Esophagus muscularis mucosa (tissue), 4 donors: ENCODE results near the gene CCR4. TPM values are rescaled to one million over a fixed set of nuclear protein-coding genes. Genes with fewer than 3 reads are reported as not detected.

Experiments
- DNase-seq: peaks from one replicate; pipeline ENCODE4 v3.0.0-alpha.2; 2017; ENCODE audit errors: extremely low spot score
- H3K27ac ChIP-seq, 4 donors: fragments of 200-600 bp; sonication (generic); replicated peaks in 1 of 4; 1 replicate in 3 of 4; 2 replicates in 1 of 4; pipeline ENCODE4 v1.5.1; 2016 to 2019; ENCODE audit warnings: mild to moderate bottlenecking in 1 of 4
- H3K27me3 ChIP-seq, 4 donors: fragments of 200-600 bp; sonication (generic); one replicate each; pipeline versions ENCODE4 v1.5.1 to v1.6.0; 2016 to 2019
- H3K36me3 ChIP-seq, 4 donors: fragments of 200-600 bp; sonication (generic); one replicate each; pipeline ENCODE4 v1.5.1; 2016 to 2019
- H3K4me1 ChIP-seq, 4 donors: fragments of 200-600 bp; sonication (generic); one replicate each; pipeline ENCODE4 v1.5.1; 2016 to 2019
- H3K4me3 ChIP-seq, 4 donors: fragments of 200-600 bp; sonication (generic); 1 replicate in 2 of 4; 2 replicates in 2 of 4; pipeline ENCODE4 v1.5.1; 2016 to 2019; ENCODE audit warnings: mild to moderate bottlenecking in 4 of 4, moderate library complexity in 1 of 4
- H3K9me3 ChIP-seq, 4 donors: fragments of 200-600 bp; sonication (generic); 1 replicate in 3 of 4; 2 replicates in 1 of 4; pipeline ENCODE4 v1.5.1; 2016 to 2019
- EP300 ChIP-seq: sonication (generic); formaldehyde crosslinking; IDR thresholded peaks from one replicate; pipeline ENCODE4 v1.6.1; 2017; ENCODE audit warnings: antibody characterized with exemption
- POLR2A ChIP-seq: fragments of 450-650 bp; IDR thresholded peaks from one replicate; pipeline ENCODE4 v1.6.1; 2017; ENCODE audit warnings: antibody characterized with exemption, moderate library complexity, mild to moderate bottlenecking, low read depth
- POLR2AphosphoS5 ChIP-seq, 2 donors: sonication (generic); formaldehyde crosslinking; IDR thresholded peaks; one replicate each; pipeline ENCODE4 v1.6.1; 2017; ENCODE audit warnings: antibody characterized with exemption in 2 of 2
- WGBS: methylation state at CpG from one replicate; pipeline ENCODE4 v1.1.5; 2018; 5-methylcytosine and 5-hydroxymethylcytosine counted together
- intact Hi-C: fragments of 100-400 bp; cut with DNase I; formaldehyde crosslinking; loops from one replicate; pipeline ENCODE4 v1.15.1; 2023
- total RNA-seq, 4 donors: library from RNA; depleted of rRNA; stranded (reverse); fragments of >200 nt; gene quantifications; one replicate each; pipeline versions ENCODE4 v1.1.0 to v1.2.1, GENCODE V29; 2016
- TF ChIP-seq, protein P1 (sequence below), 3 experiments: fragments of 200-600 bp in 2 of 3; fragments of 450-650 bp in 1 of 3; sonication (generic) in 2 of 3; IDR thresholded peaks; one replicate each; pipeline ENCODE4 v1.5.1; 2017 to 2019; ENCODE audit warnings: antibody characterized with exemption in 3 of 3, mild to moderate bottlenecking in 2 of 3, moderate library complexity in 1 of 3

The CCR4 gene
- total RNA-seq, 4 donors from 2014 or later, result 0.17 TPM; not detected in 3

- H3K36me3 ChIP-seq, result no peaks in the 10 kb centered on the region
- H3K4me1 ChIP-seq, result peaks cover 0 to 5% (median 0%) of the 10 kb centered on the region in 4 donors
- intact Hi-C loops, result no loop called here
- no peak for DNase-seq
- no peaks in the 10 kb centered on the region for H3K9me3 ChIP-seq
- WGBS, result 90% methylated on average over 11 of the region's 11 CpGs
- H3K27me3 ChIP-seq, result no peaks in the 10 kb centered on the region
- TF ChIP-seq EP300, result no peak
- no peak overlapping the region for H3K4me3 ChIP-seq
- no peak overlapping the region for H3K27ac ChIP-seq
These were observed 1.1 kb downstream of the CCR4 start for GRCh38 chr3:32952369-32953077.

DNA sequence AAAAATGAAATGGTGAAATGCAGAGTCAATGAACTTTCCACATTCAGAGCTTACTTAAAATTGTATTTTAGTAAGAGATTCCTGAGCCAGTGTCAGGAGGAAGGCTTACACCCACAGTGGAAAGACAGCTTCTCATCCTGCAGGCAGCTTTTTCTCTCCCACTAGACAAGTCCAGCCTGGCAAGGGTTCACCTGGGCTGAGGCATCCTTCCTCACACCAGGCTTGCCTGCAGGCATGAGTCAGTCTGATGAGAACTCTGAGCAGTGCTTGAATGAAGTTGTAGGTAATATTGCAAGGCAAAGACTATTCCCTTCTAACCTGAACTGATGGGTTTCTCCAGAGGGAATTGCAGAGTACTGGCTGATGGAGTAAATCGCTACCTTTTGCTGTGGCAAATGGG is 3.1 kb downstream of the CCR4 start:
- no peak overlapping the region for H3K4me3 ChIP-seq
- WGBS, result 89% methylated on average over 1 of the region's 1 CpG
- TF ChIP-seq POLR2AphosphoS5 (IDR thresholded peaks at IDR 0.05) (no peak), EP300 (no peak), POLR2A (no peak)
- TF ChIP-seq, protein P1, sequence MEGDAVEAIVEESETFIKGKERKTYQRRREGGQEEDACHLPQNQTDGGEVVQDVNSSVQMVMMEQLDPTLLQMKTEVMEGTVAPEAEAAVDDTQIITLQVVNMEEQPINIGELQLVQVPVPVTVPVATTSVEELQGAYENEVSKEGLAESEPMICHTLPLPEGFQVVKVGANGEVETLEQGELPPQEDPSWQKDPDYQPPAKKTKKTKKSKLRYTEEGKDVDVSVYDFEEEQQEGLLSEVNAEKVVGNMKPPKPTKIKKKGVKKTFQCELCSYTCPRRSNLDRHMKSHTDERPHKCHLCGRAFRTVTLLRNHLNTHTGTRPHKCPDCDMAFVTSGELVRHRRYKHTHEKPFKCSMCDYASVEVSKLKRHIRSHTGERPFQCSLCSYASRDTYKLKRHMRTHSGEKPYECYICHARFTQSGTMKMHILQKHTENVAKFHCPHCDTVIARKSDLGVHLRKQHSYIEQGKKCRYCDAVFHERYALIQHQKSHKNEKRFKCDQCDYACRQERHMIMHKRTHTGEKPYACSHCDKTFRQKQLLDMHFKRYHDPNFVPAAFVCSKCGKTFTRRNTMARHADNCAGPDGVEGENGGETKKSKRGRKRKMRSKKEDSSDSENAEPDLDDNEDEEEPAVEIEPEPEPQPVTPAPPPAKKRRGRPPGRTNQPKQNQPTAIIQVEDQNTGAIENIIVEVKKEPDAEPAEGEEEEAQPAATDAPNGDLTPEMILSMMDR (IDR thresholded peaks at IDR 0.05), result no peak
- no peaks in the 10 kb centered on the region for H3K36me3 ChIP-seq
- DNase-seq, result no peak
- intact Hi-C loops, result no loop called here
- H3K4me1 ChIP-seq, result peaks cover 0 to 5% (median 0%) of the 10 kb centered on the region in 4 donors
- no peaks in the 10 kb centered on the region for H3K9me3 ChIP-seq
- H3K27me3 ChIP-seq, result no peaks in the 10 kb centered on the region
- H3K27ac ChIP-seq, result no peak overlapping the region

DNA sequence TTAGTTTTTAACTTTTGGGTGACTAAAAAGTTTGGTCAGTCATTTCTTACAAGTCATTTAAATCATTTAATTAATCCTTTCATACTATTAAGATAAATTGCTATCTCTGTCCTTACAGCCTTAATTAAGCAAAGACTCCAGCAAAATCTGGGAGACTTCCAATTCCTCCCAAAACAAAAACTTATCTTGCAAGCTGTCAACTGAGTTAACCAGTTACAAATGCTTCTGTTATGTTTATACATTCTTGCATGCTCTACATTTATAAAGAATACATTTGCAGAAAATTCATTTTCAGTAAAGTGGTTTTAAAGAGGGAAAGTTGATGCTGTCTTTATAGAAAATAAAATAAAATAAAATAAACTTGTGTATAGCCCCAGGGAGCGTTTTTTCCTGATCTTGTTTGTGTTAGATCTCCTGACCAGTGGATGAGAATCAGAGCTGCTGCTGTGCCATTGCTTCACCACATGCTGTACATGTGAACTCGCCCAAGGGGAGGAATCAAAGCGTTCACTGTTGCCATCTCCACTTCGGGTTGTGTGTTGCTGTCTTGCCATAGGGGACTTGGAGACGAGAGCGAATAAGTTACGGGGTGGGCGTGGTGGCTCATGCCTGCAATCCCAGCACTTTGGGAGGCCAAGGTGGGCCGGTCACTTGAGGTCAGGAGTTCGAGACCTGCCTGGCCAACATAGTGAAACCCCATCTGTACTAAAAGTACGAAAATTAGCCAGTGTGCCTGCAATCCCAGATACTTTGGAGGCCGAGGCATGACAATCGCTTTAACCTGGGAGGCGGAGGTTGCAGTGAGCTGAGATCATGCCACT is 5.5 kb downstream of the CCR4 start:
- Histone ChIP-seq H3K27ac (no peak overlapping the region), H3K36me3 (no peaks in the 10 kb centered on the region), H3K9me3 (no peaks in the 10 kb centered on the region), H3K27me3 (no peaks in the 10 kb centered on the region), H3K4me3 (no peak overlapping the region), H3K4me1 (peaks cover 0 to 5% (median 0%) of the 10 kb centered on the region in 4 donors)
- DNase-seq, result peak; percentile 39
- TF ChIP-seq, protein P1 (IDR thresholded peaks at IDR 0.05), result no peak
- TF ChIP-seq POLR2A (no peak), POLR2AphosphoS5 (IDR thresholded peaks at IDR 0.05) (no peak), EP300 (no peak)
- intact Hi-C loops, result no loop called here
- WGBS, result 80% methylated on average over 14 of the region's 14 CpGs

- intact Hi-C loops, result no loop called here
- no peak for TF ChIP-seq EP300
- no peak for TF ChIP-seq POLR2A
- TF ChIP-seq, protein P1 (IDR thresholded peaks at IDR 0.05), result no peak
- TF ChIP-seq POLR2AphosphoS5 (IDR thresholded peaks at IDR 0.05), result no peak
- Histone ChIP-seq H3K9me3 (no peaks in the 10 kb centered on the region), H3K36me3 (no peaks in the 10 kb centered on the region), H3K4me1 (peaks cover 0 to 5% (median 0%) of the 10 kb centered on the region in 4 donors), H3K27ac (no peak overlapping the region), H3K27me3 (no peaks in the 10 kb centered on the region), H3K4me3 (no peak overlapping the region)
- 96% methylated on average over 5 of the region's 5 CpGs for WGBS
- DNase-seq, result no peak
These were observed 7.1 kb downstream of the CCR4 start for GRCh38 chr3:32958509-32958908.

- intact Hi-C loops, result no loop called here
- peaks cover 0 to 5% (median 0%) of the 10 kb centered on the region in 4 donors for H3K4me1 ChIP-seq
- H3K36me3 ChIP-seq, result no peaks in the 10 kb centered on the region
- no peak overlapping the region for H3K27ac ChIP-seq
- H3K9me3 ChIP-seq, result no peaks in the 10 kb centered on the region
- TF ChIP-seq POLR2AphosphoS5 (IDR thresholded peaks at IDR 0.05) (no peak), POLR2A (no peak), EP300 (no peak)
- TF ChIP-seq, protein P1 (IDR thresholded peaks at IDR 0.05), result no peak
- peak; percentile 26 for DNase-seq
- WGBS, result 73% methylated on average over 2 of the region's 3 CpGs
- no peak overlapping the region for H3K4me3 ChIP-seq
- no peaks in the 10 kb centered on the region for H3K27me3 ChIP-seq
These were observed 7.9 kb downstream of the CCR4 start for GRCh38 chr3:32959371-32959770.
